Gastroesophageal sphincter (tissue), 3 donors: ENCODE data around the gene SYNRG.

Source experiments
- EP300 ChIP-seq: sonication (generic); formaldehyde crosslinking; IDR thresholded peaks from one replicate; pipeline ENCODE4 v1.6.1; 2017; ENCODE audit warnings: antibody characterized with exemption, mild to moderate bottlenecking
- TF ChIP-seq, protein P1 (sequence below), 4 experiments: fragments of 200-600 bp in 2 of 4; fragments of 450-650 bp in 2 of 4; sonication (generic) in 1 of 4; IDR thresholded peaks; one replicate each; pipeline ENCODE4 v1.5.1; 2017 to 2019; ENCODE audit warnings: antibody characterized with exemption in 4 of 4, mild to moderate bottlenecking in 2 of 4, moderate library complexity in 2 of 4

DNA sequence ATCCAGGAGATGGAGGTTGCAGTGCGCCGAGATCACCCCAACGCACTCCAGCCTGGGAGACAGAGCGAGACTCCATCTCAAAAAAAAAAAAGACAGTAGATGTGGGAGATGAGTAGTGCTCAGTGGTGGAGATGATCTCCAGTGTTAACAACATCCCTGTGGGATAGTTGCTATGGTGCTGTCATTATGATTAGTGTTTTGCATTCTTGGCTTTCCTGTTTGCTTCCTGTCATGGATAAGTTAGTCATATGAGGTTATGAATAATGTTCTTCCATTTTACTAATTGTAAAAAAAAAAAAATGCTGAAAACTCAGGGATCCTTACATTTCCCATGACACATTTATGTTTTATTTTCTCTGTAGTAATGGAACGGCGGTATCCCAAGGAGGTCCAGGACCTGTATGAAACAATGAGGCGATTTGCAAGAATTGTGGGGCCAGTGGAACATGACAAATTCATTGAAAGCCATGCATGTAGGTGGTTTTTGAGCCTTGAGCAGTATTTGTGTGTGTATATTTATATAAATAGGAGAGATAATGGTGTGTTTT, 144.1 kb downstream of the SYNRG start:
- TF ChIP-seq EP300 = no peak
- TF ChIP-seq, protein P1, sequence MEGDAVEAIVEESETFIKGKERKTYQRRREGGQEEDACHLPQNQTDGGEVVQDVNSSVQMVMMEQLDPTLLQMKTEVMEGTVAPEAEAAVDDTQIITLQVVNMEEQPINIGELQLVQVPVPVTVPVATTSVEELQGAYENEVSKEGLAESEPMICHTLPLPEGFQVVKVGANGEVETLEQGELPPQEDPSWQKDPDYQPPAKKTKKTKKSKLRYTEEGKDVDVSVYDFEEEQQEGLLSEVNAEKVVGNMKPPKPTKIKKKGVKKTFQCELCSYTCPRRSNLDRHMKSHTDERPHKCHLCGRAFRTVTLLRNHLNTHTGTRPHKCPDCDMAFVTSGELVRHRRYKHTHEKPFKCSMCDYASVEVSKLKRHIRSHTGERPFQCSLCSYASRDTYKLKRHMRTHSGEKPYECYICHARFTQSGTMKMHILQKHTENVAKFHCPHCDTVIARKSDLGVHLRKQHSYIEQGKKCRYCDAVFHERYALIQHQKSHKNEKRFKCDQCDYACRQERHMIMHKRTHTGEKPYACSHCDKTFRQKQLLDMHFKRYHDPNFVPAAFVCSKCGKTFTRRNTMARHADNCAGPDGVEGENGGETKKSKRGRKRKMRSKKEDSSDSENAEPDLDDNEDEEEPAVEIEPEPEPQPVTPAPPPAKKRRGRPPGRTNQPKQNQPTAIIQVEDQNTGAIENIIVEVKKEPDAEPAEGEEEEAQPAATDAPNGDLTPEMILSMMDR (IDR thresholded peaks at IDR 0.05) = no peak
